Measurements from ENCODE around the gene THSD1. TPM values are rescaled to one million over a fixed set of nuclear protein-coding genes. Genes with fewer than 3 reads are reported as not detected.

The THSD1 gene
- total and polyA plus RNA-seq, 9 of the 15 experiments (the other 6 are each of a cell fraction or from before 2014, with no cell fraction given) = 0.01 to 0.11 (median 0.04) TPM; not detected in 2

- H3K27ac ChIP-seq (ENCODE audit: extremely low read depth, low read depth, low read length) = no peak overlapping the region
- ATAC-seq (no peak), DNase-seq (ENCODE audit: extremely low read depth in 1 of 4, low spot score in 3 of 4) (no peak), FAIRE-seq (no peak)
- CTCF ChIA-PET (ENCODE audit: low intra/inter-chr PET ratio) = no interaction called here
- no peaks in the 10 kb centered on the region for H3K79me2 ChIP-seq (ENCODE audit: control insufficient read depth, insufficient read depth, low read length)
- in situ Hi-C loops (cut with MboI) = no loop called here
- intact Hi-C loops (cut with micrococcal nuclease) = no loop called here
- H2AFZ ChIP-seq (ENCODE audit: low read depth, low read length) = no peak overlapping the region
- H3K27me3 ChIP-seq (ENCODE audit: control insufficient read depth in 2 of 2, insufficient read depth in 2 of 2, low read length in 2 of 2) = no peaks in the 10 kb centered on the region
- no peaks in the 10 kb centered on the region for H4K20me1 ChIP-seq (replicated peaks; ENCODE audit: control insufficient read depth, insufficient read depth, low read length)
- no peak overlapping the region for H3K4me3 ChIP-seq
- WGBS (ENCODE audit: insufficient coverage, low coverage, missing lambda C conversion rate) = 0% methylated on average over 1 of the region's 1 CpG
- H3K4me2 ChIP-seq (ENCODE audit: insufficient read depth, low read length) = no peak overlapping the region
- H3K9me3 ChIP-seq (replicated peaks; ENCODE audit: control insufficient read depth, insufficient read depth, low read depth, low read length) = no peaks in the 10 kb centered on the region
- H3K9ac ChIP-seq (ENCODE audit: insufficient read depth in 1 of 2, low read depth in 2 of 2, low read length in 2 of 2) = no peak overlapping the region
- H3K36me3 ChIP-seq (ENCODE audit: control insufficient read depth, insufficient read depth, low read length) = peaks cover 52% of the 10 kb centered on the region; the same call in 1 of the 3 replicates
- BruUV-seq (replicated peaks) = no TSS peak
- no peaks in the 10 kb centered on the region for H3K9me1 ChIP-seq (ENCODE audit: control insufficient read depth, insufficient read depth, low read length)
- H3K4me1 ChIP-seq (replicated peaks in 1 of 2; ENCODE audit: control insufficient read depth in 2 of 2, insufficient read depth in 2 of 2, low read length in 2 of 2) = no peaks in the 10 kb centered on the region
- no peak for TF ChIP-seq SIN3A (IDR thresholded peaks at IDR 0.05; ENCODE audit: borderline replicate concordance in 2 of 2, control insufficient read depth in 1 of 2, low read depth in 2 of 2, low read length in 2 of 2)
- POLR2A ChIA-PET = interaction anchor here (1.0 kb wide), 1 partner anchor 9 kb away, joined by 4 read pairs; no protein-coding TSS in a partner anchor
Measured at GRCh38 chr13:52419080-52419479, 13.1 kb upstream of the THSD1 start.

GRCh38 chr13:52414963-52415362, 9.0 kb upstream of the THSD1 start:
- ChIA-PET POLR2A (no interaction called here), CTCF (ENCODE audit: low intra/inter-chr PET ratio) (no interaction called here)
- in situ Hi-C loops (cut with MboI) (no loop called here), intact Hi-C loops (cut with micrococcal nuclease) (no loop called here)
- Histone ChIP-seq H3K9me1 (ENCODE audit: control insufficient read depth, insufficient read depth, low read length) (no peaks in the 10 kb centered on the region), H3K4me1 (replicated peaks in 1 of 2; ENCODE audit: control insufficient read depth in 2 of 2, insufficient read depth in 2 of 2, low read length in 2 of 2) (no peaks in the 10 kb centered on the region), H3K36me3 (ENCODE audit: control insufficient read depth, insufficient read depth, low read length) (peaks cover 59% of the 10 kb centered on the region; the same call in 2 of the 3 replicates), H3K9ac (ENCODE audit: insufficient read depth in 1 of 2, low read depth in 2 of 2, low read length in 2 of 2) (no peak overlapping the region), H3K4me3 (no peak overlapping the region), H3K27ac (ENCODE audit: extremely low read depth, low read depth, low read length) (no peak overlapping the region), H2AFZ (ENCODE audit: low read depth, low read length) (no peak overlapping the region), H3K4me2 (ENCODE audit: insufficient read depth, low read length) (no peak overlapping the region), H4K20me1 (replicated peaks; ENCODE audit: control insufficient read depth, insufficient read depth, low read length) (no peaks in the 10 kb centered on the region), H3K79me2 (ENCODE audit: control insufficient read depth, insufficient read depth, low read length) (no peaks in the 10 kb centered on the region), H3K27me3 (ENCODE audit: control insufficient read depth in 2 of 2, insufficient read depth in 2 of 2, low read length in 2 of 2) (no peaks in the 10 kb centered on the region), H3K9me3 (replicated peaks; ENCODE audit: control insufficient read depth, insufficient read depth, low read depth, low read length) (no peaks in the 10 kb centered on the region)
- FAIRE-seq (no peak), DNase-seq (ENCODE audit: extremely low read depth in 1 of 4, low spot score in 3 of 4) (no peak), ATAC-seq (no peak)
- 75% methylated on average over 1 of the region's 1 CpG for WGBS (ENCODE audit: insufficient coverage, low coverage, missing lambda C conversion rate)
- BruUV-seq (replicated peaks) = no TSS peak
- TF ChIP-seq HDAC6 (IDR thresholded peaks at IDR 0.05; ENCODE audit: low read depth, low read length) (no peak), FOXJ2 (tag; IDR thresholded peaks at IDR 0.05) (no peak), HNRNPL (IDR thresholded peaks at IDR 0.05; ENCODE audit: low read depth, low read length) (no peak), ZNF316 (IDR thresholded peaks at IDR 0.05) (no peak), NCOA6 (IDR thresholded peaks at IDR 0.05) (no peak), NUFIP1 (IDR thresholded peaks at IDR 0.05; ENCODE audit: partially characterized antibody) (no peak), KAT7 (CRISPR knock-in tag; IDR thresholded peaks at IDR 0.05; ENCODE audit: borderline replicate concordance) (no peak)
- TF ChIP-seq, protein P1, sequence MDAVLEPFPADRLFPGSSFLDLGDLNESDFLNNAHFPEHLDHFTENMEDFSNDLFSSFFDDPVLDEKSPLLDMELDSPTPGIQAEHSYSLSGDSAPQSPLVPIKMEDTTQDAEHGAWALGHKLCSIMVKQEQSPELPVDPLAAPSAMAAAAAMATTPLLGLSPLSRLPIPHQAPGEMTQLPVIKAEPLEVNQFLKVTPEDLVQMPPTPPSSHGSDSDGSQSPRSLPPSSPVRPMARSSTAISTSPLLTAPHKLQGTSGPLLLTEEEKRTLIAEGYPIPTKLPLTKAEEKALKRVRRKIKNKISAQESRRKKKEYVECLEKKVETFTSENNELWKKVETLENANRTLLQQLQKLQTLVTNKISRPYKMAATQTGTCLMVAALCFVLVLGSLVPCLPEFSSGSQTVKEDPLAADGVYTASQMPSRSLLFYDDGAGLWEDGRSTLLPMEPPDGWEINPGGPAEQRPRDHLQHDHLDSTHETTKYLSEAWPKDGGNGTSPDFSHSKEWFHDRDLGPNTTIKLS (IDR thresholded peaks at IDR 0.05; ENCODE audit: borderline replicate concordance, low read depth) = no peak
- TF ChIP-seq, protein P2, sequence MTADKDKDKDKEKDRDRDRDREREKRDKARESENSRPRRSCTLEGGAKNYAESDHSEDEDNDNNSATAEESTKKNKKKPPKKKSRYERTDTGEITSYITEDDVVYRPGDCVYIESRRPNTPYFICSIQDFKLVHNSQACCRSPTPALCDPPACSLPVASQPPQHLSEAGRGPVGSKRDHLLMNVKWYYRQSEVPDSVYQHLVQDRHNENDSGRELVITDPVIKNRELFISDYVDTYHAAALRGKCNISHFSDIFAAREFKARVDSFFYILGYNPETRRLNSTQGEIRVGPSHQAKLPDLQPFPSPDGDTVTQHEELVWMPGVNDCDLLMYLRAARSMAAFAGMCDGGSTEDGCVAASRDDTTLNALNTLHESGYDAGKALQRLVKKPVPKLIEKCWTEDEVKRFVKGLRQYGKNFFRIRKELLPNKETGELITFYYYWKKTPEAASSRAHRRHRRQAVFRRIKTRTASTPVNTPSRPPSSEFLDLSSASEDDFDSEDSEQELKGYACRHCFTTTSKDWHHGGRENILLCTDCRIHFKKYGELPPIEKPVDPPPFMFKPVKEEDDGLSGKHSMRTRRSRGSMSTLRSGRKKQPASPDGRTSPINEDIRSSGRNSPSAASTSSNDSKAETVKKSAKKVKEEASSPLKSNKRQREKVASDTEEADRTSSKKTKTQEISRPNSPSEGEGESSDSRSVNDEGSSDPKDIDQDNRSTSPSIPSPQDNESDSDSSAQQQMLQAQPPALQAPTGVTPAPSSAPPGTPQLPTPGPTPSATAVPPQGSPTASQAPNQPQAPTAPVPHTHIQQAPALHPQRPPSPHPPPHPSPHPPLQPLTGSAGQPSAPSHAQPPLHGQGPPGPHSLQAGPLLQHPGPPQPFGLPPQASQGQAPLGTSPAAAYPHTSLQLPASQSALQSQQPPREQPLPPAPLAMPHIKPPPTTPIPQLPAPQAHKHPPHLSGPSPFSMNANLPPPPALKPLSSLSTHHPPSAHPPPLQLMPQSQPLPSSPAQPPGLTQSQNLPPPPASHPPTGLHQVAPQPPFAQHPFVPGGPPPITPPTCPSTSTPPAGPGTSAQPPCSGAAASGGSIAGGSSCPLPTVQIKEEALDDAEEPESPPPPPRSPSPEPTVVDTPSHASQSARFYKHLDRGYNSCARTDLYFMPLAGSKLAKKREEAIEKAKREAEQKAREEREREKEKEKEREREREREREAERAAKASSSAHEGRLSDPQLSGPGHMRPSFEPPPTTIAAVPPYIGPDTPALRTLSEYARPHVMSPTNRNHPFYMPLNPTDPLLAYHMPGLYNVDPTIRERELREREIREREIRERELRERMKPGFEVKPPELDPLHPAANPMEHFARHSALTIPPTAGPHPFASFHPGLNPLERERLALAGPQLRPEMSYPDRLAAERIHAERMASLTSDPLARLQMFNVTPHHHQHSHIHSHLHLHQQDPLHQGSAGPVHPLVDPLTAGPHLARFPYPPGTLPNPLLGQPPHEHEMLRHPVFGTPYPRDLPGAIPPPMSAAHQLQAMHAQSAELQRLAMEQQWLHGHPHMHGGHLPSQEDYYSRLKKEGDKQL (CRISPR knock-in tag; IDR thresholded peaks at IDR 0.05; ENCODE audit: borderline replicate concordance) = no peak

Data from K562 (cell line).